Measurements from ENCODE around the gene HCFC1.
"Not testable (repeated sequence)": the region's sequence is repeated elsewhere in the genome, so short reads cannot be mapped to it uniquely, and the experiment has no call there.

HCFC1 gene

DNA sequence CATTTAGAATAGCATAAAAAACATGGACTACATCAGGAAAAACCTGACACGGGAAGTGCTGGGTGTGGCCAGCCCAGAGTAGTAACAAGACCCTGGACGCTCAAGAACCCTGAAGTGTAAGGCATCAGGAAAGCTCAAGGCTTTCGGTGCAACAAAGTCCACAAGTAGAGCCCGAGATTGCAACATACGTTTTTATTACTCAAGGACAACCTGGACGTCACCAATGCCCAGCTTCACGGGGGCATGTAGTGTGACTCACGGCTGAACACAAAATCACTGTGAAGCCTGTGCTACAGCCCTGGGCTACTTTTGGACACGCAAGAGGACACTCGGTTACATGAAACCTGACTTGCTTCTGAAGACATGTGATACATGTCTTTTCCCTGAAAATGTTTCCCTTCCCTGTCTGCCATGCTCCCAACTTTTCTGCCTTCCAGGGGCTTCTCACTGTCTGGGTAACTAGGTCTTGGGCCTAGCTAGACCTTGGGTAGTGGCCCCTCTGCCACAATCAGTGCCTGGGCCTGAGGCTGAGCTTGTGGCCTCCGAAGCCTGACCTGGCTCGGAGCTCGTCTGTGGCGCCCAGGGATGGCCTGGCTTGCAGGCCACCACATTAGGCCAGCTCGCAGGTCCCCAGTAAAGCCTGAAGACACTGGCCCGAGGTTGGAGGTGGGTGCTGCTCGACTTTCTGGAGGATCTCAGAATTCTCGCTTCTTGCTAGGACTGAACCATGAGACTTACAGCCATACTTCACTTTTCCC is 38.9 kb upstream of the HCFC1 start:
- DNase-seq (ENCODE audit: low read depth in 2 of 3, low spot score in 2 of 3) = no peak

DNA sequence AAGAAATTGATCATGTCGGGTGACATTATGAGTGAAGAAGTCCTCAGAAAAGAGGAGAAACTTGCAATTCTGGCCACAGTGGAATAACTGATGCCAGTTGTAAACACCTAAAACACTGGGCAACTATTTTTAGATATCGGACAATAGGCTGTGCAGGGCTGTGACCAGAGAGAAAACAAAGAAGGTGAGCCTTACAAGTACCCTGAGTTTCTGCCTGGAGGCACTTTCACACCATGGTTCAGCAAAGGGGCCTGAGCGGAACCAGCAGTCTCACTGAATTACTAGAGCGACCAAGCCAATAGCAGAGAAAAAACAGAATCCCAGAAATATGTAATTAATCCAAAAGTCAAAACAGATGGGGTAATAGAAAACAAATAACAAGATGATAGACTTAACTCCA is 36.9 kb upstream of the HCFC1 start:
- no peak for DNase-seq (ENCODE audit: low read depth in 2 of 3, low spot score in 2 of 3)

DNA sequence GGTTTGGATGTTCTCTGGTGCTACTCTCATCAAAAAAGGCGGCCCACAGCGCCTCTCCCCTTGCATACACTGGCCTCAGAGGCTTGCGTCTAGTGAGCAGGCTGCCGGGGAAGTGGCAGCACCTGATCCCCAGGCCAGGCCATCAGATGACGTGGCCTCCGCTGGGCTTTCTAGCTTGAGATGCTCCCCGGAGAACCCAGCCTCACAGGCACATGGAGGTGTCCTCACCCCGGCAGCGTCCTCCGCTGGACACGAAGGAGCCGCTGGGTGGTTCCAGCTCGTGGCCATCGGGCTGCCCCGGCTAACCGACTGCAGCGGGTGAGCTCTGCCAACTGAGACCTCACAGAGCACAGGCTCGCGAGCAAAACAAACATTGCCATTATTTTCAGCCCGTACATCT is 35.3 kb upstream of the HCFC1 start:
- no peak for DNase-seq (ENCODE audit: low read depth in 2 of 3, low spot score in 2 of 3)

DNA sequence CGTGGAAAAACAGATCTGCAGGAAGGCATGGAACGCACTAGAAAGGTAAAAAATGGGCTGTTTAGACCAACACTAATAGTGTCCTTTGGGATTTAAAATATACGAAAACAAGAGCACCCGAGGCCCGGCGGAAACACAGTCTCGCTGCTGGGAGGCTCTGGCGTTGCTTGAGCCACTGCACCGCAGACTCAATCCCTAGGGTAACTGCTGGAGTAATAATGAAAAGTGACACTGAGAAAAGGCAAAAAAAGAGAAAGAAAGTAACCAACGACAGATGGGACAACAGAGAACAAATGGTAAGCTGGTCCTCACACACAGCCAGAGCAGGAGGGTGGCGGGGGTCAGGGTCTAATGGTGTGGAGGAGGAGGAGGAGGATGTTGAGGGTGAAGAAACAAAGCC is 32.7 kb upstream of the HCFC1 start:
- no peak for DNase-seq (ENCODE audit: low read depth in 2 of 3, low spot score in 2 of 3)

DNA sequence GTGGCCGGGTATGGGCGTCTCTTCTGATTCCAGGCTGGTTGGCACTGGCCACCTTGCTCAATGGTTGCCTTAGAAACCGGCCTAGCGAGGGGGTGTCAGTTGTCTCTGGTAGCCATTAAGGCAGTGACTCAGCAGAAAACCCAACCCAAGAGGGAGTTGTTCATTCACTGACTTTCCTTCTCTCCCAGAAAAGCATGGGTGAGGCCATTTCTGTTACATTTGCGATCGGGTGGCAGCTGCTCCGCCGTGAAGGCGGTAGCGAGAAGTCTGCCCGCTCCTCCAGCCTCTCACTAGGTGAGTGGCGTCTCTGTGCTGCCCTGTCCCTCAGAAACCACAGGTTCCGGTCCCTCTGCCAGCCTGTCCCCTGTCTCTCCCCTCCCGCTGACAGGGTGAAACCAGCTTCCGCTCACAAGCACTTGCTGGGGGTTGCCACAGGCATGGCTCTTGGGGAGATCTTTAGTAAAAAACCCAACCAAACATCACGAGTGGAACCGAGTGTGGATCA is 30.6 kb upstream of the HCFC1 start:
- DNase-seq (ENCODE audit: low read depth in 2 of 3, low spot score in 2 of 3) = no peak

DNA sequence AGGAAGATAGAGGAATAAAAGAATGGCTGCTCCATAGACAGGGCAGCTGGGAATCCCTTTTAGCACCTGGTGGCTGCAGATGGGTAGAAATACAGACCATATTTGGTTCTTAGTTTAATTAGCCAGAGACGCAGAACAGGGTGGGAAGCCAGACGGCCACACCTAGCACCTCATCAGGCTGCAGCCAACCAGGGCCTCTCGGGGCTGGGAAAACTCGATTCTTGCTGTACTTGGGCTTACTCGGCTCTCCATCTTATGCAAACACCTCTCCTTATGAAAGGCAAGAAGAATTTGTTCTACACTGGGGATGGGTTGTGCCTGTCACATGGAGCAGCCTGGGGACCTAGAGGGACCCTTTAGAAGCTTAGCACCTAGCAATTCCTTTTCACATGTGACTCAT is 28.4 kb upstream of the HCFC1 start:
- no peak for DNase-seq (ENCODE audit: low read depth in 2 of 3, low spot score in 2 of 3)

DNA sequence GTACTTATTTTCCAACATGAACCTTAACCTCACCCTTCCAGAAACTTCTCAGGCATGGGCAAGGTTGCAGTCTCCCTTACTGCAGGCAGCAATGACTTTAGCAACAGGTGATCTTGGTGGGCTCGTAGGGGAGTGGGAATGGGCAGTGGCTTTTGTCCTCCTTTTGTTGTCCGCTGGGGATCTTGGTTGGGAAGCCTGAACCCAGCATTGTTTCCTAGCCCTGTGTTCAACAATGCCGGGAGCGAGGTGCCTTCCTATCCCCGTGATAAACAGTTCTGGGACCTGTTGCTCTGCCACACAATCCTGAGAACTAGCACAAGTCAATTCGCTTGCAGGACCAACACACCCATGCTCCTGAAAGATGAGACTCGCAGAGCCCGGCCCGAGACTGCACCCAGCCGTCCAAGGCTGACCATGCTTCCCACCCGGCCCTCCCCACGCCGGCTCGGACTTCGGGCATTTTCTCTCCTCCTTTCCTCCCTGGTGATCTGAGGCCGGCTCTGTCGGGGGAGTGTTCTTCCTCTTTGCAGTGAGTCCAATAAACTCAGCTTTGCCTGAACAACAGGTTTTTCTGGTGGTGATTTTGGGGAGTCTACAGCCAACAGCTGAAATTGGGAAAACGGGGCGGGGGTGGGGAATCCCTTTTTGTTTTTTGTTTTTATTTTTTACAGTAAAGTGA is 27.9 kb upstream of the HCFC1 start:
- DNase-seq (ENCODE audit: low read depth in 2 of 3, low spot score in 2 of 3) = no peak

DNA sequence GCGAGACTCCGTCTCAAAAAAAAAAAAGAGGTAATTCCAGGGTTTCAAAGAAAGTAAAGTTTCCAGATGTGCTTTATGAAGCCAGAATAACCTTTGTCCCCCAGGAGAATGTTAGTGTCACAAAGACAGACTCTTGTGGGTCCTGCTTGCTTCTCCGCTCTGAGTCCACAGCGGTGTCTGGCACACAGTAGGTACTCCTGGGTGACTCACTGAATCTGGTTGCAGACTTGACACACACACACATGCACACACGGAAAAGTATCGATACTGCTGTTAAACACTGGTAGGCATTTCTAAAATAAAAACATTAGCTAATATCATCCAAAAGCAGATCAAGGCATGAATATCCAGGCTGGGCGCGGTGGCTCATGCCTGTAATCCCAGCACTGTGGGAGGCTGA is 23.9 kb upstream of the HCFC1 start:
- DNase-seq (ENCODE audit: low read depth in 2 of 3, low spot score in 2 of 3) = no peak

DNA sequence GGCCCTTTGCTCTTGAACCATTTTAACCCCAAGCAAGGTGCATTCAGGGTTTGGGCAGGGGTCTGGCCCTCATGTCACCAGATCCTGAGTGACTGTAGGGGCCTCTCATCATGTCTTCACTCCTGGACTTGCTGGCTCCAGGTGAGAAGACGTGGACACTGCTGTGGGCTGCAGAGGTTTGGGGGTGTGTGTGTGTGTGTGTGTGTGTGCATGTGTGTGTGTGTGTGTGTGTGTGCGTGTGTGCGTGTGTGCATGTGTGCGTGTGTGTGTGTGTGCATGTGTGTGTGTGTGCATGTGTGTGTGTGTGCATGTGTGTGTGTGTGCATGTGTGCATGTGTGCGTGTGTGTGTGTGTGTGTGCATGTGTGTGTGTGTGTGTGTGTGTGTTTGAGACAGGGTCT is 22.8 kb upstream of the HCFC1 start:
- DNase-seq (ENCODE audit: low read depth in 2 of 3, low spot score in 2 of 3) = not testable (repeated sequence)

DNA sequence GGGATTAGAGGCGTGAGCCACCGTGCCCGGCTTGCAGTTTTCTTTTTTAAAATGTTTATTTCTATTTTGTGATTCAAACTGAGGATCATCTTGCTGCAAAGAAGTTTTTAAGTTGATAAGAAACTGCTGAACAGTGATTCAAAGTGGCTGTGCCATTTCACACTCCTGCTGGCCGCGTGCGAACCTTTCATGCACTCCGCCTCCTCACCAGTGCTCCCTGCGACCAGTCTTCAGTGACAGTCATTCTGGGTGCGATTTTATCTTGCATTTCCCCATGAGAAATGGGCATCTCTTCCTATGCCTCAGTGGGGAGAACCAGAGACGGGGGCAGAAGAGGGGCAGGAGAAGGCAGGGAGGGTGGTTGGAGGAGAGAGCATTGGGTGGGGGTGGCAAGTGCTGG is 22.4 kb upstream of the HCFC1 start:
- no peak for DNase-seq (ENCODE audit: low read depth in 2 of 3, low spot score in 2 of 3)

DNA sequence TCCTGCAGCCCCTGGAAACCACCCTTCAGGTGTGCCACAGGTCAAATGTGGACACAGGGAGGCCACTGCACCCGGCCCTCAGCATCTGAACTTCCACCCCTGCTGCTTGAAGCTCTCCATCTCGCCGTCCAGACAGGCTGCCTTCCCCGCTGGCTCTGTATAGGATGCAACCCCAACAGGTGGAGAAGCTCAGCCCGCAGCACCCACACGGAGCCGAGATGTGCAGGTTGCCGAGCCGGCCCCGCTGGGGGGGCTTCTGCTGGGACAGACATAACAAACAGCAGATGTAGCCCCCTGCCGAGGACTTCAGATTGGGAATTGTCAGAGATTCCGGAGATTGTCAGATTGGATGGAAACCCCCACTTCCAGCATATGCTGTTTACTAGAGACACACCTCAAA is 21.5 kb upstream of the HCFC1 start:
- DNase-seq (ENCODE audit: low read depth in 2 of 3, low spot score in 2 of 3) = no peak

DNA sequence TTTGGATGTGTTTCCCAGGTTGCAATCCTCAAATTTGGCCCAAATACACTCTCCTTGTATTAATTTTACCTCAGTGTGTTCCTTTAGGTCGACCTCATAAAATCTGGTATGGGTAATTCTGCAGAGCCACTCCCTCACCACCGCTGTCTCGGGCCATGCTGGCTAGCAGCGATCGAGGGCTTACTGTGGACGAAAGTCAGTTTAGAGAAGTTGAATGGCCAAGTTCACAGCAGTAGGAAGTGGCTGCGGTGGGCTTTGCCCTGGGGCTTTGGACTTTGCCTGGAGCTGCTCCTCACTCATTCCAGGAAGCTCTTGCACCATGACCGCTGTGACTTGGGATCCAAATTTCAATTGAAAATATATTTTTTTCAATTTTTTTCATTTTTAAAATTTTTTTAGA is 20.6 kb upstream of the HCFC1 start:
- no peak for DNase-seq (ENCODE audit: low read depth in 2 of 3, low spot score in 2 of 3)

DNA sequence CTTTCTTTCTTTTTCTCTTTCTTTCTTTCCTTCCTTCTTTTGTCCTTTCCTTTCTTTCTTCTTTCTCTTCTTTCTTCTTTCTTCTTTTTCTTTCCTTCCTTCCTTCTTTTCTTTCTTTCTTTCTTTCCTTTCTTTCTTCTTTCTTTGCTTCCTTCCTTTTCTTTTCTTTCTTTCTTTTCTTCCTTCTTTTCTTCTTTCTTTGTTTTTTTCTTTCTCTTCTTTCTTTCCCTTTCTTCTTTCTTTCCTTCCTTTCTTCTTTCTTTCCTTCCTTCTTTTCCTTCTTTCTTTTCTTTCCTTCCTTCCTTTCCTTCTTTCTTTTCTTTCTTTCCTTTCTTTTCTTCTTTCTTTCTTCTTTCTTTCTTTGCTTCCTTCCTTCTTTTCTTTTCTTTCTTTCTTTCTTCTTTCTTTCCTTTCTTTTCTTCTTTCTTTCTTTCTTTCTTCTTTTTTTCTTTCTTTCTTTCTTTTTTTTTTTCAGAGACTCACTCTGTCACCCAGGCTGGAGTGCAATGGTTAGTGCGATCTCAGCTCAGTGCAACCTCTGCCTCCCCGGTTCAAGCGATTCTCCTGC is 19.5 kb upstream of the HCFC1 start:
- DNase-seq (ENCODE audit: low read depth in 2 of 3, low spot score in 2 of 3) = no peak

DNA sequence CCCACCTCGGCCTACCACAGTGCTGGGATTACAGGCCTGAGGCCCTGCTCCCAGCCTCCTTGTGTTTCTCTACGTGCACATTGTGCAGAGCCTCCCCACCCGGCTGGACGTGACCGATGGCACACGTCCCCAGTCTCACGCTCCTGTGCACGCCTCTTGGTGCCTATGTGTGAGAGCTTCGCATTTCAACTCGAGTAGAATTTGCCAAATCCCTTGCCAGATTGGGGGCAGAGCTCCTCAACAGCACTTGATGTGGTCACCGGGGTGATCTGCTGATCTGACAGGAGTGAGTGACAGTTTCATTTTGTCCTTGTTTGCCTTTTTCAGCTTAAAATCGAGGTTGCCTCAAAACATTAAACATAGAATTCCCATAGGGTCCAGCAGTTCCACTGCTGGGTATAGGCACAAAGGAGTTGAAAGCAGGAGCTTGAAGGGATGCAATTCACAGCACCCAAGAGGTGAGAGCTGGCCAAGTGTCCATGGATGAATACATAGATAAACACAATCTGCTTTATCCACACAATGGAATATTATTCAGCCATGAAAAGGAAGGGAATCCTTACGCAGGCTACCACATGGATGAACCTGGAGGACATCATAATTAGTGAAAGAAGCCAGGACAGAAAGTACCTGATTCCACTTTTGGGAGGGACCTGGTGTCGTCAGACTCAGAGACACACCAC is 18.5 kb upstream of the HCFC1 start:
- no peak for DNase-seq (ENCODE audit: low read depth in 2 of 3, low spot score in 2 of 3)

DNA sequence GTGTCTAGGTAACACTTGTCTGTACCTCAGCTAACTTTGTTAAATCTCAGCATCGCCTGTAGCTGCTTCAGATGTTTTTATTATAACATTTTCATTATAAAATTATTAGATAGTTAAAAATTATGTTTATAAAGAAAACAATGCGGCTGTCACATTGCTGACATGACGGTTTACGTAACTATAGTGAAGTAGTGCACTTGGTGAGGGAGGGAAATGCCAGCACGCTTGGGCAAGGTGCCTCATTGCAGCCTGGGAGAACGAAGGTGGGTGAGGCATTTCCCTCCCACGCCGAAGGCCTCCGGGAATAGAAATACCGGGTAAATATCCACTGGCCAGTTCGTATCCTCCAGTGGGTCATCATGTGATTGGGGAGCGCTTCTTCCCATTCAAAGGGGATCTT is 16.9 kb upstream of the HCFC1 start:
- no peak for DNase-seq (ENCODE audit: low read depth in 2 of 3, low spot score in 2 of 3)

DNA sequence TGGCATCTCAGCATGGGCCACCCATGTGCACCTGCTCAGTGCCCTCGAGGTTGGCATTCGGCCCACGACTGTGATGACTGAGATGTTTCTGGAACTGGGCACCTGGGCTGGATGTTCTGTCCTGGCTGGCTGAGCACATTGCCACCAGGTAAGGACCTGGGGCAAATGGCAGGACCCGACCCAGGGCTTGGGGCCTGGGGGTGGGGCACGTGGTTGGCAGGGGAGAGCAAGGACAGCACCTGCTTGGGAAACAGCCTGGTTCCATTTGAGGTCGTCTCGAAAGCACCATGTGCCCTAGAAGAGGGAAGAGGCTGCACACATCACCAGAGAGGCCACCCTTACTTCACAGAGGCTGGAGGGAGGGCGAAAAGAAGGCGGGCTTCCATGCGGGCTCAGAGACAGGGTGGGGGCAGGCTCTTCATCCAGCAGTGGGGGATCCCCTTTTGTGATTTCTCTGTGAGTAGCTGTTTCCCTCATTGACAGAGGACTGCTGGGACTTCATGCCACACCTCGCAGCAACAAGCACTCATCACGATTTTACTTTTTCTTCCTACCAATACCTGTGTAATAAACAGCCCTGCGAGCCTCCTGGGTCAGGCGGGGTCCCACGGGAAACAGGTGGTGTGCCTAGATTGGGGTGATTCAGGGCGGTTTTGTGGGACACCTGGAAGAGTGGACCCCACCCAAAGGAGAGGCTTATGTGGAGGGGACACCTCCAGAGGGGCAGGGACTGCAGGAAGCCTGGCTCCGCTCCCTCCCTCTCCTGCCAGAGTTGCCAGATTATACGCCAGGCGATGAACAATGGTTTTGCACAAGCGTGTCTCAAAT is 12.9 kb upstream of the HCFC1 start:
- DNase-seq (ENCODE audit: low read depth in 2 of 3, low spot score in 2 of 3) = no peak

DNA sequence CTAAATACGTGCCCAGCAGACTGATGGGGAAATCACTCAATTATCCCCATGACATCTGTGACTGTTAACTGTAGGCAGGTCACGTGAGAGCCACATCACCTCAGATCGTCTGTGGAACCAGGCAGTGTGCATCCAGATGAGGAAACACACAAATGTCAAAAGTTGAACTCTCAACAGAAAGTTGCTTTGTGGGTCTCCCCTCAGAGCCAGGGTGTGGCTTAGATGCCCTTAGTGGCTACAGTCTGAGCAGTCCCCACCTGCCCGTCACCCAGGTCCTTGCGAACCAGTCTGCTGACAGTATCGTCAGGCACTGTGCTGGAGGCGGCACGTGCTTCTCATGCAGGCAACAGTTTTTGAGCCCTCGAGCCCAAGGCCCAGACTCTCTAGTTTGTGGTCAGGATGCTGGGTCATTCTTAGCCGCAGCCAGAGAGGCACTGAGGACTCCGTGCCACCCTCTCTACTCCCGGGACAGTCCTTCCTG is 11.7 kb upstream of the HCFC1 start:
- no peak for DNase-seq (ENCODE audit: low read depth in 2 of 3, low spot score in 2 of 3)

DNA sequence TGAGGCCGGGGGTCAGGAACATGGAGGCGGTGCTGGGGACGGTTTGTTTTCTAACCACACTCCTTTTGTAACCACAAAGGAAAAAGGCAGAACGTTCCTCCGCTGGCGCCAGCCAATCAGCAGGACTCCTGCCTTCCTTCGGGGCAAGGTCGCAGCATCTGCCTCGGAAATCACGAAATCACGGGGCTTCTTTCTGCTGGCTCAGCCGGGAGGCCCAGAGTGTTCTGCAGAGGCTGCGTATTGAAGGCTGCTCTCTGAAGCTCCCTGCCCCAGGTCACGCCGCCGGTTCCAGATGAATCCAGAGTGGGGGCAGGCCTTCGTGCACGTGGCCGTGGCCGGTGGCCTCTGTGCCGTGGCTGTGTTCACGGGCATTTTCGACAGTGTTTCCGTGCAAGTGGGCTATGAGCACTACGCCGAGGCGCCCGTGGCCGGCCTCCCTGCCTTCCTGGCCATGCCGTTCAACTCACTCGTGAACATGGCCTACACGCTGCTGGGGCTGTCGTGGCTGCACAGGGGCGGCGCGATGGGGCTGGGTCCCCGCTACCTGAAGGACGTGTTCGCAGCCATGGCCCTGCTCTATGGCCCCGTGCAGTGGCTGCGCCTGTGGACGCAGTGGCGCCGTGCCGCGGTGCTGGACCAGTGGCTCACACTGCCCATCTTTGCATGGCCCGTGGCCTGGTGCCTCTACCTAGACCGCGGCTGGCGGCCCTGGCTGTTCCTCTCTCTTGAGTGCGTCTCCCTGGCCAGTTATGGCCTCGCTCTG is 10.3 kb upstream of the HCFC1 start:
- peak in 1 of 3 experiments; percentile 46 for DNase-seq (ENCODE audit: low read depth in 2 of 3, low spot score in 2 of 3)

DNA sequence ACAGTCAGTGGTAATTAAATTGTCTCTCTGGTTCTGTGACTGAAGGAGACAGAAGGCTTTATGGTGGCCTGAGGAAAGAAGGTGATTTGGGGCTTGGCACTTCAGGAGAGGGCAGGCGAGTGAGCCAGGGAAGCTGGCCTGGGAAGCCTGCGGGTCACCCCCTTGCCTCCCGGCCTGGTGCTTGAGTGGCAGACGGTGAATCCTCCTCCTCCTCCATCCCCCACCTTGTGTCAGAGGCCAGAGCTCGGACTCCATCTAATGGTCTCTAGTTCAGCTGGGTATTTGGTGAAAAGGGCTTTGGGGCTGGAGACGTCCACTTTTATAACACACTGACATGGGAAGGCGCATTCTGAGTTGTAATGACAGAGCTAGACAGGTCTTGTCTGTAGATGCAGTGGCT is 9.6 kb upstream of the HCFC1 start:
- DNase-seq (ENCODE audit: low read depth in 2 of 3, low spot score in 2 of 3) = no peak

DNA sequence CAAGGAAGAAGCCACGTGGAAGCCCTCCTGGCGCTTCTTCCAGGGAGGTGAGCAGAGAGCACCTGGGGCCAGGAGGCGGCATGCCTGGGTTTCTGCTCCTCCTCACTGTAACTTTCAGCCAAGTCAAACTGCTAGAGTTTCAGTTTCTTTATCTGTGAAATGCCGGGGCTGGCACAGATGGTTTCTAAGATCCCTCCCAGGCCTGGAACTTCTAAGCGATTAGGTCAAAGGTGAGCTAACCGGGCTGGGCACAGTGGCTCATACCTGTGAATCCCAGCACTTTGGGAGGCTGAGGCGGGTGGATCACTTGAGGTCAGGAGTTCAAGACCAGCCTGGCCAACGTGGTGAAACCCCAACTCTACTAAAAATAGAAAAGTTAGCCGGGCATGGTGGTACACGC is 8.8 kb upstream of the HCFC1 start:
- not testable (repeated sequence) for DNase-seq (ENCODE audit: low read depth in 2 of 3, low spot score in 2 of 3)
